Keratinocyte (primary cell): ENCODE data around the gene NUAK1. TPM values are rescaled to one million over a fixed set of nuclear protein-coding genes. Genes with fewer than 3 reads are reported as not detected.

Experiments used
- DNase-seq: peaks from one replicate; pipeline ENCODE4 v3.0.0-alpha.2; 2011; ENCODE audit warnings: low read depth, missing footprints, low spot score
- FAIRE-seq: peaks from 2 replicates; lab custom pipeline; 2011; peaks lifted over from hg19 to GRCh38; lab: Jason Lieb, UNC
- H2AFZ ChIP-seq: 2 replicates; pipeline ENCODE4 v1.6.0; 2012; ENCODE audit warnings: low read length, control low read depth, inconsistent platforms; ENCODE audit not compliant: control insufficient read depth
- H3K27ac ChIP-seq: 2 replicates; pipeline ENCODE4 v1.5.1; 2011; ENCODE audit warnings: low read length; ENCODE audit not compliant: control insufficient read depth, insufficient read depth
- H3K27me3 ChIP-seq: 3 replicates; pipeline ENCODE4 v1.6.0; 2011; ENCODE audit warnings: low read length; ENCODE audit not compliant: control insufficient read depth, insufficient read depth; ENCODE audit errors: extremely low read depth
- H3K36me3 ChIP-seq, 2 experiments: 2 replicates in 1 of 2; 3 replicates in 1 of 2; pipeline ENCODE4 v1.5.1; 2011; ENCODE audit warnings: low read length in 2 of 2, mild to moderate bottlenecking in 1 of 2; ENCODE audit not compliant: control insufficient read depth in 2 of 2, insufficient read depth in 2 of 2; ENCODE audit errors: extremely low read depth in 1 of 2
- H3K4me1 ChIP-seq: 3 replicates; pipeline ENCODE4 v1.5.1; 2011; ENCODE audit warnings: low read length; ENCODE audit not compliant: control insufficient read depth, insufficient read depth; ENCODE audit errors: extremely low read depth
- H3K4me2 ChIP-seq: 3 replicates; pipeline ENCODE4 v1.6.0; 2011; ENCODE audit warnings: low read depth, low read length; ENCODE audit not compliant: control insufficient read depth, insufficient read depth; ENCODE audit errors: extremely low read depth
- H3K4me3 ChIP-seq, 3 experiments: fragments of 200-600 bp in 1 of 3; sonication (generic) in 1 of 3; 2 replicates in 2 of 3; 3 replicates in 1 of 3; pipeline ENCODE4 v1.5.1; 2011 to 2016; ENCODE audit warnings: low read length in 3 of 3, mild to moderate bottlenecking in 3 of 3, control low read depth in 2 of 3, inconsistent platforms in 1 of 3, low read depth in 1 of 3, mixed read lengths in 1 of 3, mixed run types in 1 of 3, moderate library complexity in 1 of 3; ENCODE audit not compliant: control insufficient read depth in 2 of 3, insufficient read depth in 2 of 3; ENCODE audit errors: extremely low read depth in 1 of 3
- H3K79me2 ChIP-seq: 2 replicates; pipeline ENCODE4 v1.6.0; 2012; ENCODE audit warnings: low read length; ENCODE audit not compliant: control insufficient read depth, insufficient read depth
- H3K9ac ChIP-seq: 3 replicates; pipeline ENCODE4 v1.6.0; 2011; ENCODE audit warnings: low read length; ENCODE audit not compliant: control insufficient read depth, insufficient read depth; ENCODE audit errors: extremely low read depth
- H3K9me1 ChIP-seq: 3 replicates; pipeline ENCODE4 v1.6.0; 2011; ENCODE audit warnings: low read length; ENCODE audit not compliant: control insufficient read depth, insufficient read depth; ENCODE audit errors: extremely low read depth
- H3K9me3 ChIP-seq: 2 replicates; pipeline ENCODE4 v1.5.1; 2012; ENCODE audit warnings: low read depth, low read length; ENCODE audit not compliant: control insufficient read depth
- H4K20me1 ChIP-seq: 3 replicates; pipeline ENCODE4 v1.6.0; 2011; ENCODE audit warnings: low read length; ENCODE audit not compliant: control insufficient read depth, insufficient read depth; ENCODE audit errors: extremely low read depth
- CTCF ChIP-seq, 3 experiments: IDR thresholded peaks in 1 of 3; conservative IDR thresholded peaks in 1 of 3; optimal IDR thresholded peaks in 1 of 3; 2 replicates in 2 of 3; 3 replicates in 1 of 3; pipeline versions ENCODE3 to v1.5.1; 2011; ENCODE audit warnings: low read length in 3 of 3, mild to moderate bottlenecking in 3 of 3, moderate library complexity in 2 of 3, control low read depth in 1 of 3, inconsistent platforms in 1 of 3; ENCODE audit not compliant: insufficient read depth in 2 of 3; ENCODE audit errors: extremely low read depth in 1 of 3
- EZH2 ChIP-seq: IDR thresholded peaks from one replicate; pipeline ENCODE4 v1.6.1; 2012; ENCODE audit warnings: inconsistent platforms, mild to moderate bottlenecking, low read length, moderate library complexity
- dilution Hi-C: fragments of 300-500 bp; cut with MboI; formaldehyde crosslinking; loops from one replicate; pipeline ENCODE4 v1.7.0; 2020; ENCODE audit warnings: low sequenced_read_pairs; ENCODE audit not compliant: extremely low pct_ligation_motif_present
- polyA plus RNA-seq, 5 experiments: library from polyadenylated mRNA; depleted of rRNA in 3 of 5; stranded (reverse) in 3 of 5; stranded (forward) in 1 of 5; unstranded in 1 of 5; fragments of >200 nt; gene quantifications; 1 replicate in 1 of 5; 2 replicates in 3 of 5; 3 replicates in 1 of 5; pipeline versions ENCODE4 v1.2.1 to v1.2.3, GENCODE V29; 2011 to 2012; ENCODE audit warnings: missing spikeins in 2 of 5, low read depth in 1 of 5, low replicate concordance in 1 of 5

The NUAK1 gene
- polyA plus RNA-seq, 1 donor (not counting 4 experiments of a cell fraction or from before 2014, with no cell fraction given) = 12.3 TPM

GRCh38 chr12:106070147-106070546 is 68.6 kb downstream of the NUAK1 start:
- no peaks in the 10 kb centered on the region for H3K27me3 ChIP-seq
- TF ChIP-seq CTCF (optimal IDR thresholded peaks at IDR 0.05 in 1 of 3, IDR thresholded peaks at IDR 0.05 in 1 of 3, conservative IDR thresholded peaks at IDR 0.05 in 1 of 3; ENCODE audit: extremely low read depth in 1 of 3, insufficient read depth in 2 of 3, low read length in 3 of 3) = no peak
- no peak for TF ChIP-seq EZH2
- H3K9ac ChIP-seq = no peak overlapping the region
- H3K9me3 ChIP-seq = no peaks in the 10 kb centered on the region
- no peaks in the 10 kb centered on the region for H3K9me1 ChIP-seq
- H3K4me3 ChIP-seq = no peak overlapping the region
- DNase-seq (no peak), FAIRE-seq (no peak)
- dilution Hi-C loops = no loop called here
- H3K36me3 ChIP-seq = peaks cover 16 to 18% of the 10 kb centered on the region in 2 experiments
- H3K4me2 ChIP-seq = no peak overlapping the region
- no peak overlapping the region for H2AFZ ChIP-seq
- no peaks in the 10 kb centered on the region for H3K79me2 ChIP-seq
- H3K27ac ChIP-seq = no peak overlapping the region
- H3K4me1 ChIP-seq = peaks cover 7% of the 10 kb centered on the region
- H4K20me1 ChIP-seq = no peaks in the 10 kb centered on the region

GRCh38 chr12:106068296-106068695 is 70.5 kb downstream of the NUAK1 start:
- dilution Hi-C loops = no loop called here
- H3K36me3 ChIP-seq = peaks cover 14 to 19% of the 10 kb centered on the region in 2 experiments

More at GRCh38 chr12:106068296-106068695, 70.5 kb downstream of the NUAK1 start:
- no peak overlapping the region for H3K4me3 ChIP-seq
- no peak overlapping the region for H3K9ac ChIP-seq
- H3K4me2 ChIP-seq = no peak overlapping the region
- no peak for FAIRE-seq
- H3K27me3 ChIP-seq = no peaks in the 10 kb centered on the region
- TF ChIP-seq EZH2 (no peak), CTCF (optimal IDR thresholded peaks at IDR 0.05 in 1 of 3, IDR thresholded peaks at IDR 0.05 in 1 of 3, conservative IDR thresholded peaks at IDR 0.05 in 1 of 3; ENCODE audit: extremely low read depth in 1 of 3, insufficient read depth in 2 of 3, low read length in 3 of 3) (no peak)
- H4K20me1 ChIP-seq = no peaks in the 10 kb centered on the region
- H3K79me2 ChIP-seq = no peaks in the 10 kb centered on the region
- H3K9me1 ChIP-seq = no peaks in the 10 kb centered on the region
- no peaks in the 10 kb centered on the region for H3K9me3 ChIP-seq
- DNase-seq = no peak
- no peak overlapping the region for H2AFZ ChIP-seq
- H3K4me1 ChIP-seq = no peaks in the 10 kb centered on the region
- no peak overlapping the region for H3K27ac ChIP-seq
